Osteoblast (primary cell): ENCODE results near the gene PANK4. TPM values are rescaled to one million over a fixed set of nuclear protein-coding genes. Genes with fewer than 3 reads are reported as not detected.

Experiments
- DNase-seq: peaks from one replicate; pipeline ENCODE4 v3.0.0; 2011; ENCODE audit warnings: low spot score, mixed read lengths; ENCODE audit not compliant: insufficient read length; ENCODE audit errors: missing footprints
- H2AFZ ChIP-seq: 2 replicates; pipeline ENCODE4 v1.6.0; 2011; ENCODE audit warnings: mild to moderate bottlenecking, low read length
- H3K27ac ChIP-seq: 2 replicates; pipeline ENCODE4 v1.5.1; 2011; ENCODE audit warnings: mild to moderate bottlenecking, low read depth, low read length, moderate library complexity
- H3K27me3 ChIP-seq: 2 replicates; pipeline ENCODE4 v1.6.0; 2012; ENCODE audit warnings: mild to moderate bottlenecking, control low read depth, inconsistent platforms, low read length, moderate library complexity; ENCODE audit not compliant: insufficient read depth
- H3K36me3 ChIP-seq: 2 replicates; pipeline ENCODE4 v1.5.1; 2011; ENCODE audit warnings: mild to moderate bottlenecking, low read length, control low read depth, moderate library complexity; ENCODE audit not compliant: insufficient read depth
- H3K4me1 ChIP-seq: 2 replicates; pipeline ENCODE4 v1.5.1; 2011; ENCODE audit warnings: mild to moderate bottlenecking, low read length, control low read depth, moderate library complexity; ENCODE audit not compliant: insufficient read depth
- H3K4me2 ChIP-seq: 2 replicates; pipeline ENCODE4 v1.6.0; 2011; ENCODE audit warnings: mild to moderate bottlenecking, low read length; ENCODE audit not compliant: insufficient read depth
- H3K4me3 ChIP-seq: fragments of 200-600 bp; sonication (generic); 3 replicates; pipeline ENCODE4 v1.5.1; 2012; ENCODE audit warnings: mild to moderate bottlenecking, low read length, inconsistent platforms; ENCODE audit not compliant: insufficient read depth
- H3K79me2 ChIP-seq: 2 replicates; pipeline ENCODE4 v1.6.0; 2012; ENCODE audit warnings: mild to moderate bottlenecking, low read length, control low read depth, inconsistent platforms; ENCODE audit not compliant: insufficient read depth
- H3K9me3 ChIP-seq: 2 replicates; pipeline ENCODE4 v1.5.1; 2011; ENCODE audit warnings: low read depth, low read length, control low read depth
- H4K20me1 ChIP-seq: 2 replicates; pipeline ENCODE4 v1.6.0; 2012; ENCODE audit warnings: mild to moderate bottlenecking, low read length, control low read depth; ENCODE audit not compliant: insufficient read depth
- total RNA-seq: library from RNA; depleted of rRNA; stranded (reverse); fragments of >200 nt; gene quantifications from 2 replicates; pipeline ENCODE4 v1.2.3, GENCODE V29; 2012
- TF ChIP-seq, protein P1 (sequence below): IDR thresholded peaks from 2 replicates; pipeline ENCODE4 v1.5.1; 2011; ENCODE audit warnings: mild to moderate bottlenecking, low read depth, low read length, moderate library complexity; ENCODE audit errors: extremely low read depth

PANK4 gene
- total RNA-seq, 1 donor: 15.2 TPM

- H2AFZ ChIP-seq: no peak overlapping the region
- no peaks in the 10 kb centered on the region for H3K9me3 ChIP-seq
- H3K79me2 ChIP-seq: no peaks in the 10 kb centered on the region
- no peaks in the 10 kb centered on the region for H3K27me3 ChIP-seq
- no peaks in the 10 kb centered on the region for H3K4me1 ChIP-seq
- no peak overlapping the region for H3K4me2 ChIP-seq
- no peak for DNase-seq
- H3K27ac ChIP-seq: no peak overlapping the region
- H3K36me3 ChIP-seq: no peaks in the 10 kb centered on the region
- TF ChIP-seq, protein P1, sequence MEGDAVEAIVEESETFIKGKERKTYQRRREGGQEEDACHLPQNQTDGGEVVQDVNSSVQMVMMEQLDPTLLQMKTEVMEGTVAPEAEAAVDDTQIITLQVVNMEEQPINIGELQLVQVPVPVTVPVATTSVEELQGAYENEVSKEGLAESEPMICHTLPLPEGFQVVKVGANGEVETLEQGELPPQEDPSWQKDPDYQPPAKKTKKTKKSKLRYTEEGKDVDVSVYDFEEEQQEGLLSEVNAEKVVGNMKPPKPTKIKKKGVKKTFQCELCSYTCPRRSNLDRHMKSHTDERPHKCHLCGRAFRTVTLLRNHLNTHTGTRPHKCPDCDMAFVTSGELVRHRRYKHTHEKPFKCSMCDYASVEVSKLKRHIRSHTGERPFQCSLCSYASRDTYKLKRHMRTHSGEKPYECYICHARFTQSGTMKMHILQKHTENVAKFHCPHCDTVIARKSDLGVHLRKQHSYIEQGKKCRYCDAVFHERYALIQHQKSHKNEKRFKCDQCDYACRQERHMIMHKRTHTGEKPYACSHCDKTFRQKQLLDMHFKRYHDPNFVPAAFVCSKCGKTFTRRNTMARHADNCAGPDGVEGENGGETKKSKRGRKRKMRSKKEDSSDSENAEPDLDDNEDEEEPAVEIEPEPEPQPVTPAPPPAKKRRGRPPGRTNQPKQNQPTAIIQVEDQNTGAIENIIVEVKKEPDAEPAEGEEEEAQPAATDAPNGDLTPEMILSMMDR: no peak
- H4K20me1 ChIP-seq: no peaks in the 10 kb centered on the region
- no peak overlapping the region for H3K4me3 ChIP-seq
Measured at GRCh38 chr1:2480986-2481364, 45.4 kb downstream of the PANK4 start.

DNA sequence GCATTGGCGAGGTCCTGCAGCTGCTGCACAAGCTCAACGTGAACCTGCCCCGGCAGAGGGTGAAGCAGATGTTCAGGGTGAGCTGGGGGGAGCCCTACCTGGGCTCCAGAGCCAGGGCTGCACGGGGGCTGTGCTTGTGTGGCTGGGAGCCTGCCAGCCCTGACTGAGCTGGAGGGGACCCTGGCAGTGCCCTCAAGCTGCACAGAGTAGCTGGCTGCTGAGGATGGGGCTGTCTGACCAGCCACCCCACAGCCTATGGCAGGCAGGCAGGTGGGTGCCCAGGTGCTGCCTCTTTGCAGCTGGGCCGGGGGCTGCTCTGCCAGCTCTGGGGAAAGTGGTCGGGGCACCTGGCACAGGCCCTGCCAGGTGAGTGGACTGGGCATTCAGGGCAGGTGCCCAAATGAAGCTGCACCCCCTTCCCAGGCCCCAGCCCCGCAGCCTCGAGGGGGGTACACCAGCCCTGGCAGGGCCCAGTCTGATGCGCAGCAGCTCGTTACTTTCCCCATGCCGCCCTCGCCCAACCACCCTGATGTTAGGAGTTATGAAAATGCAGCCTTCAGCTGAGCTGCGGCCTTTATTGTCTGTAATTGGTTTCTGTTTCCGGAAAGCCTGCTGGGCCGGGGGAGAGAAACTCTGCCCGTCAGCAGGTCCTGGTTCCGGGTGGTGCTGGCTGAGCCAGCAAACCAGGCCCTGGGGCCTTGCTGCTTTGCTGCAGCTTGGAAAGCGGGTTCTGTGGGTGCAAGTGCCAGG, 46.0 kb downstream of the PANK4 start:
- no peaks in the 10 kb centered on the region for H4K20me1 ChIP-seq
- no peaks in the 10 kb centered on the region for H3K27me3 ChIP-seq
- H3K79me2 ChIP-seq: no peaks in the 10 kb centered on the region
- no peaks in the 10 kb centered on the region for H3K36me3 ChIP-seq
- H3K4me1 ChIP-seq: no peaks in the 10 kb centered on the region
- TF ChIP-seq, protein P1: no peak
- H3K4me2 ChIP-seq: no peak overlapping the region
- no peaks in the 10 kb centered on the region for H3K9me3 ChIP-seq
- H3K27ac ChIP-seq: no peak overlapping the region
- no peak overlapping the region for H3K4me3 ChIP-seq
- H2AFZ ChIP-seq: no peak overlapping the region
- DNase-seq: no peak

- H3K4me1 ChIP-seq: no peaks in the 10 kb centered on the region
- no peaks in the 10 kb centered on the region for H3K36me3 ChIP-seq
- no peaks in the 10 kb centered on the region for H3K9me3 ChIP-seq
- no peaks in the 10 kb centered on the region for H3K27me3 ChIP-seq
- no peak overlapping the region for H2AFZ ChIP-seq
- no peak overlapping the region for H3K4me2 ChIP-seq
- H3K27ac ChIP-seq: no peak overlapping the region
- TF ChIP-seq, protein P1: no peak
- no peak overlapping the region for H3K4me3 ChIP-seq
- H3K79me2 ChIP-seq: no peaks in the 10 kb centered on the region
- no peaks in the 10 kb centered on the region for H4K20me1 ChIP-seq
- no peak for DNase-seq
Measured at GRCh38 chr1:2479618-2480017, 46.8 kb downstream of the PANK4 start.

GRCh38 chr1:2479186-2479585, 47.2 kb downstream of the PANK4 start:
- Histone ChIP-seq H3K4me3 (no peak overlapping the region), H3K79me2 (no peaks in the 10 kb centered on the region), H3K27me3 (no peaks in the 10 kb centered on the region), H2AFZ (no peak overlapping the region), H3K27ac (no peak overlapping the region), H3K4me1 (no peaks in the 10 kb centered on the region), H3K36me3 (no peaks in the 10 kb centered on the region), H3K4me2 (no peak overlapping the region), H3K9me3 (no peaks in the 10 kb centered on the region), H4K20me1 (no peaks in the 10 kb centered on the region)
- no peak for DNase-seq
- TF ChIP-seq, protein P1: no peak
